HL-60/S4 (cell line): ENCODE measurements around the gene FGF8.
"Not testable (repeated sequence)": the region's sequence is repeated elsewhere in the genome, so short reads cannot be mapped to it uniquely, and the experiment has no call there.

Source experiments
- in situ Hi-C: fragments of 300-500 bp; cut with MboI; formaldehyde crosslinking; loops from 2 replicates; pipeline ENCODE4 v1.14.3; 2022; ENCODE audit warnings: low sequenced_read_pairs

The FGF8 gene, protein sequence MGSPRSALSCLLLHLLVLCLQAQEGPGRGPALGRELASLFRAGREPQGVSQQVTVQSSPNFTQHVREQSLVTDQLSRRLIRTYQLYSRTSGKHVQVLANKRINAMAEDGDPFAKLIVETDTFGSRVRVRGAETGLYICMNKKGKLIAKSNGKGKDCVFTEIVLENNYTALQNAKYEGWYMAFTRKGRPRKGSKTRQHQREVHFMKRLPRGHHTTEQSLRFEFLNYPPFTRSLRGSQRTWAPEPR

DNA sequence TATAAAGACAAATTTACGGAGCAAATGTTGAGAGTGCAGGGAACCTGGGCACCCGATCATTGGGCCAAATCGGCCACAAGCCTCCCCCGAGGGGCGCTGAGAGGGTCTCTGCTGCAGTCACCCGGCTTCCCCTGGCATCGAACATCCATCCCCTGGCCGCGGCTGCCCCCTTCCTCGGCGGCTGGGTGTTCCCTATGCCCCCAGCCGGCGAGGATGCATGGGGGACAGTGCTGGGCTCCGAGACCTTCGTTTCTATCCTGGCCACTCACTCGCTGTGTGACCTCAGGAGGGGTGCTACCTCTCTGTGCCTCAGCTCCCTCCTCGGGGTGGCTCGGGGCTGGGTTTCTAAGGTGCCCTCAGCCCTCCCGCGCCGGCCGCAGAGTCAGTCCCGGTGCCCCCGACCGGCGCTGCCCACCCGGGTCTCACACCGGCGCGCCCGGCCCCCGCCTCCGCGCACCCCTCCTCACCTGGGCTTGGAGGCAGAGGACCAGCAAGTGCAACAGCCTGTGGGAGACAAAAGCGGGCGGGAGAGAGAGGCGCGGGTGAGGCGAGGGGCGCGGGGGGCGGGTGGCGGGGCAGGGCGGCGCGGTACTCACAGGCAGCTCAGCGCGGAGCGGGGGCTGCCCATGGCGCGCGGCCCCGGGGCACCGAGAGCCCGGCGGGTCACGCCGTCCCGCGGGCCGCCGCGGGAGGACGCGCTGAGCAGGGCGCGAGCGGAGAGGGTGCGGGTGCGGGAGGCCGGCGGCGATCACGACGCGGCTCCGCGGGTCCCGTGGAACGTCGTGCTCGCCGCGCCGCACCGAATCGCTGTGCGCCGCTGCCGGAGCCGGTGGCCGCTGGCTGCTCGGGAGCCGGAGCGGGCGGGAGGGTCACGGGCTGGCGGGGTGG is at the start of gene FGF8:
Gene FGF8, minus strand, starts transcription at position 842 of the 888 bp plus-strand sequence. Its CDS starts 214 bp downstream, at position 628.
- in situ Hi-C loops = no loop called here

DNA sequence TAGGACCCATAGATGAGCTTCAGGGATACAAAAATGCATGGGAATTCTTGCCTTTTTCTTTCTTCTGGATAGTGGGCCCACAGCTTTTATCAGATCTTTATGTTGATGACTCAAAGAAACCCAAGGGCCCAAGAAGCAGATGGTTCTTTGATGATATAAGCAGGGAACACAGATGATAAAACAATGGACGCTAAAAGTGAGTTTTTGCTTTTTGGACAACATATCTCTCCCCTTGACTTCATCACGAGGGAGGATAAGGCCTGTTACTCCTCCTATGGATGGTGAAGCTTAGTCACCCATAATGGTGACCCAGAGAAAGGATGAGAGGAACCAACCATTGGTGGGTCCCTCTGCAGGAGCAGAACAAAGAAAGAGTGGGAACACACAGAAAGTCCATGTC is 48.8 kb upstream of the FGF8 start:
- in situ Hi-C loops = no loop called here

DNA sequence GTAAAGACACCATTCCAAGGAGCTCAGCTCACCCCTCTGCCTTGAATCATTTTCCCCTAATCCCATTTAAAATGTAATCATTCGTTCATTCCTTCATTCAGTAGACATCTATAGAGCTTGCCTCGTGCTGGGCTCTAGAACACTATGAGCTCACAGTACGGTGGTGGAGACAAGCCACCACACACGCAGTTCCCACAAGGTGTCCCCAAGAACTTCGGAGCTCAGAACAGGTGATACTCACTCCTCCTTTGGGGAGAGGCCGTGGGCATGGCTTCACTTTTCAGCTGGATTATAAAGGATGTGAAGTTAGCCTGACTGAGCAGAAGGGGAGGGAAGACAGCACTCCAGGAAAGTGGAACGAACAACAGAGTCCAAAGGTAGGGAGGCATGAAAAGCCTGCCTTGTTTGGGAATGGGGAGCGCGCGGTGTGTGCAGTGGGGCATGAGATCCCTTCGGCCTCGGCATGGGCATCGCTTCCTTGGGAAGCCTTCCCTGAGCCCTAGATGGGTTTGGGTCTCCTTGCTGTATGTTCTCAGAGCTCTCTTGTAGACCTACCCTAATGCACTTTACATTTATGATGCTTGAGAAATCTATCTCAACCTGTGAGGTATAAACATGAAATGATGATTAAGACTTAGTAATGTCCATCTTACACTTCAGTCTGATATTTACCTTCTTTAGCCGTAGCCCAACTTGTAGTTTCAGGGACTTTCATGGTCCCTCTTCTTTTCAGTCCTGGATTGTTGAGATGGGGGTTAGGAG is 43.1 kb upstream of the FGF8 start:
- in situ Hi-C loops = no loop called here

DNA sequence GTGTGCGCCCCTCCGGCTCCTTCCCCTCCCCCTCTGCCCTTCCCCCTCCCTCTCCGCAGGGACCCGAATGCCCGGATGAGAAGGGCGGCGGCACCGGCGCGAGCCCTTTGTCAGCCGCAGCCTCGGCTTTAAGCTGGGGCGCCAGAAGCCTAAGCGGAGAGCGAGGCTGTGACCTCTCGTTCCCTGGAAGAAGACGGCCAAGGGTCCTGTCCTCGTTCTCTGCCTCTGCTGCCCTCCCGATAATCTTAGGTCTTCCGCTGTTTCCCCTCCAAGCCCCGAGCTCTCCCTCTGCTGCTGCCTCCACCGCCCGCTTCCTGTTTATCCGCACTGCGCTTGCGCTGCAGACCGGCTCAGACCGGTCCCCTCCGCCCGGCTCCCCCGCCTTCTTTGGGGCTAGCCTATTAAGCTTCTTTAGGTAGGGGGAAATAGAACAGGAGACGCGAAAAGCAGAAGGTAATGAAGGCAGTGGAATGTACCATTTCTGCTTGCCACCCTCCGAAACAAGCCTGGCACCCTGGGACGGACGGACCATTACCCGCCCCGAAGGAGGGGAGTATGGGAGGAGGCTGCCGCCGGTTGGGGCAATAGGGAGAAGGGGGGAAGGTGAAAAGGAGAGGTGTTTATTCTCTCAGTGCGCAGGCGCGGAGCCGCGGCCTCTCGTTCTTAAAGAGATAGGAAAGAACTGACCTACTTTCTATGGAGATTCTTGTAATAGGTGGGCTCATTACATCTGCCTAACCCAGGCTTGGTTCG is 42.4 kb upstream of the FGF8 start, which contains the start of gene OGA:
Gene OGA, minus strand, starts transcription at position 326 of the 753 bp plus-strand sequence. CDS start 422 bp downstream, outside the sequence.
- in situ Hi-C loops = no loop called here

- in situ Hi-C loops = no loop called here
These were observed 41.6 kb upstream of the FGF8 start for GRCh38 chr10:101817337-101818118.

DNA sequence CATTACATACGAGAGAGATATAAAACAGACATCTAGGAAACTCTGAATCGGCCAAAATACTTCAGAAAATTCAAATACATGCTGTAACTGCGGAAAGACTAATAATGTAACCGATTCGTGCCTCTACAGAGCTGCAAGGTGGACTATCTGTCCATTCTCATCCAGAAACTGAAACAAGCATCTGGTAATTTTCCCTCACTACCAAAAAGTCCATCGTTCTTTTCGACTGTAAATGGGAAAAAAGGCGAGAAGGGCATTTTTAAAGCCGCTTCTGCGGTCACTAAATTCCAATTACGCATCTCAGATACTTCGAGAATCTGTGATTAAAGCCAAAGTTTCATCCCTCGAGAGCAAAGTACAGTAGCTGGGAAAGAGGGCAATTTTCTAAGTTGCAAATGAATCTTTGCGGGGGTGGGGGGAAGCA is 41.0 kb upstream of the FGF8 start:
- in situ Hi-C loops = no loop called here

- in situ Hi-C loops = no loop called here
These were observed 40.5 kb upstream of the FGF8 start for GRCh38 chr10:101816376-101816775.

DNA sequence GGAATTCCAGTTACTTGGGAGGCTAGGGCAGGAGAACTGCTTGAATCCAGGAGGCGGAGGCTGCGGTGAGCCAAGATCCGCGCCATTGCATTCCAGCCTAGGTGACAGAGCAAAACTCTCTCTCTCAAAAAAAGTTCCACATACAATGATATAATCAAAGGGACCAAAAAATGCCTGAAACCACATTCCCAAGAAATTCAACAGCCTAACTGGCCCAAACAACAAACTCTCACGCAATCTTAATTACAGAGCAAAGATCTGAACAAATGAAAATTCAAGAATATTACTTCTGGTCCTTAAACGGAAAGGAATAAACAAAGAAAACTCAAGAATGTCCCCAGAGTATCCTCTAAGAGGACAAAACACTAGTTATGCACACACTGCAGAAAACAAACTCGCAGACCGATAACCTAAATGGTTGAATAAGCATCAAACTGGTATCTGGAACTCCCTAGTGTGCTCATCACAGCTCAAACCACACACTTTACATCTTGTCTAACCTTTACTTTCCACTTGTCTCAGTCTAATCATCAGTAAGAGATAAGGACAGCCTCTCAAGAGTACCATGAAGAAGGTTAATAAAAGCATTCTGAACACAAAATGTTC is 38.7 kb upstream of the FGF8 start:
- in situ Hi-C loops = no loop called here

DNA sequence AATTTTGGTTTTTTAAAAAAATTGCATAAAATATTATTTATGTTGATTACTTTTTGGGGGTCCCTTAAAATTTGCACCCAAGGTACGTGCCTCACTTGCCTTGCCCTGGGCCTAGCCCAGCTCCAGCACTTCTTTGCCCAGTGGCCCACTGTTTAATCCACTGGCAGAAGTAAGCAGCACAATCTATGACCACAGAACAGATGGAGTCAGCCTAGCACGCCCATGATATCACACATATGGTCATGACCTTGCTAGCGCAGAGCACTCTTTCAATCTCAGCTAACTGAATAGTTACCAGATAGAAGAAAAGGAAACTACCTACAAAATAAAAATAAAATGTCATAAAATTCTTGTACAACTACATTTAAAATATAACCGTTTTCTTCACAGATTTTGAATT is 36.7 kb upstream of the FGF8 start:
- in situ Hi-C loops = no loop called here

DNA sequence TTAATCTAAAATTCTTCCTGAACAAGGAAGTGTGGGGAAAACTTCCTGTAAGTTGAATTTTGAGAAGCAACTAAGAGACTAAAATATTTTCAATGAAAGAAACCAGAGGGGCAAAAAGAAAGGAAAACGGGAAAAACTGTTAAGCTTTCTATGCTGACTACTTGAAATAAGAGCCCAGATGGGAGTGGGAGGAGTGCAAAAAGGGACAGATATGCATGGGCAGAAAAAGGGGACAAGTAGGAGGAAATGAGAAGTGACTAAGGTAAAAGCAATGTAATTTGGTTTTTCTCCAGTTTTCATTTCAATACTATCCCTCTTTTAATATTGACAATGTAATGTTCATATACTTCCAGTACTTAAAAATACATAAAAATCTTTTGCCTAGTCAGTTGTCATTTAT is 31.2 kb upstream of the FGF8 start:
- in situ Hi-C loops = no loop called here

- in situ Hi-C loops = no loop called here
These were observed 27.6 kb upstream of the FGF8 start for GRCh38 chr10:101803511-101803910.

GRCh38 chr10:101797403-101798059 is 21.6 kb upstream of the FGF8 start:
- in situ Hi-C loops = no loop called here

GRCh38 chr10:101793526-101793925 is 17.6 kb upstream of the FGF8 start:
- in situ Hi-C loops = no loop called here

GRCh38 chr10:101789686-101790085 is 13.8 kb upstream of the FGF8 start:
- in situ Hi-C loops = no loop called here

- in situ Hi-C loops = not testable (repeated sequence)
These were observed 13.3 kb upstream of the FGF8 start for GRCh38 chr10:101789231-101789630.

GRCh38 chr10:101785801-101786200 is 9.9 kb upstream of the FGF8 start:
- in situ Hi-C loops = no loop called here

DNA sequence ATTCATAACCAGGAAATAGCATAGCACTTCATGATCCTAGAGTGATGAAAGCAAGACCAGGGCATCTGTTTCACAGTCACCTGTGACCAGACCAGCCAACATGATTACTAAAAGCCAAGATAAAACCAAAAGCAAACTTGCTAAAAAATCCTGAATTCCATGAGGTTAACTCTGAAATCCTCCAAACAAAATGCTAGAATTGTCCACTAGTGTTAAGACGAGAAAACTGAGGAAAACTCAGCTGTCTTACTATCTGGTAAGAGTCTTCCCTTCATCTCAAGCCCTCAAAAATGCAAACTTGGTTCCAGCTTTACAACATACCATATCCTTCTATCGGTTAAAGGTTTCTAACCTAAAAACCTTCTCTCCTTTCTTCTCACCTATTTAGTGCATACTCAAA is 8.6 kb upstream of the FGF8 start:
- in situ Hi-C loops = no loop called here

- in situ Hi-C loops = no loop called here
These were observed 7.8 kb upstream of the FGF8 start for GRCh38 chr10:101783736-101784118.
